Measurements from ENCODE around the gene GATA1.

DNA sequence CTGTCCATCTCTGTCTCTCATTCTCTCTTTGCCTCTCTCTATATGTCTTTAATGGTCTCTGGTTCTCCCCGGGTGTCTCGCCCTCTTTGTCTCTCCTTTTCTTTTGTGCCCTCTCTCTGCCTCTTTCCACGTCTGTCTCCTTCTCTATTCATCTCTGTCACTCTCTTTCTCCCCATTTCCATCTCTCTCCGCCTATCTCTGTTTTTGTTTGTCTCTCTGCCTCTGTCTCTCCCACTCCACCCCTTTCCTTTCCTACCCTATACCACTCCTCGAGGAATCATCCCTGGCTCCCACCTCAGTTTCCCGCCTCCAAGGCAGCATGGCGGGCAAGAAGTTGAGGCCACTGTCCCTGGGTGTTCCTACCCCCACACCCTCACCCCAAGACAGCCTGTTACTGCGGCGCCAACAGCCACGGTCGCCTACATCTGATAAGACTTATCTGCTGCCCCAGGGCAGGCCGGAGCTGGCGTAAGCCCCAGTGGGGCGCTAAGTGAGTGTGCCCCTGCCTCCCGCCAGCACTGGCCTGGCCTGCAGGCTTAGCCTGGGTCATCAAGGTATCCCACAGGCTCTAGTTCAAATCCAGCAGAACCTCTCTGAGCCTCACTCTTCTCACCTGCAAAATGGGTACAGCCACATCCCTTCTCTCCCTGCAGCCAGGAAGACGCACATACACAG, 713 bp upstream of the GATA1 start:
- TF ChIP-seq CTCF (IDR thresholded peaks at IDR 0.05; ENCODE audit: low read length) (no peak), EZH2 (optimal IDR thresholded peaks at IDR 0.05; ENCODE audit: low read depth, low read length) (no peak)
